HEK293 (cell line): ENCODE data around the gene UCK2.
A peak's percentile ranks its signal among the peaks of the same experiment; 100 is the strongest.

ENCODE experiments used
- CTCF ChIA-PET: fragments of 350-600 bp; formaldehyde crosslinking; extraction: SDS; loops from one replicate; lab custom pipeline; 2021; ENCODE audit warnings: antibody characterized with exemption; lab: Yijun Ruan, JAX
- POLR2A ChIA-PET: fragments of 300-600 bp; formaldehyde crosslinking; extraction: SDS; loops from one replicate; lab custom pipeline; 2020; ENCODE audit warnings: antibody characterized with exemption, inconsistent platforms; lab: Yijun Ruan, JAX
- H3K27ac ChIP-seq: fragments of 200-500 bp; sonication (Bioruptor generic); 2 replicates; pipeline ENCODE4 v1.5.1; 2014; ENCODE audit warnings: low read depth, low read length, control low read depth, inconsistent platforms; ENCODE audit errors: extremely low read depth
- H3K36me3 ChIP-seq, 2 experiments: fragments of 200-500 bp in 1 of 2; sonication (Bioruptor generic) in 1 of 2; 1 replicate in 1 of 2; 2 replicates in 1 of 2; pipeline ENCODE4 v1.5.1; 2014 to 2017; ENCODE audit warnings: inconsistent platforms in 2 of 2, low read length in 2 of 2; ENCODE audit not compliant: control insufficient read depth in 2 of 2, insufficient read depth in 1 of 2
- H3K4me1 ChIP-seq: fragments of 200-500 bp; sonication (Bioruptor generic); 2 replicates; pipeline ENCODE4 v1.5.1; 2014; ENCODE audit warnings: mild to moderate bottlenecking, low read length, inconsistent platforms; ENCODE audit not compliant: control insufficient read depth, insufficient read depth
- H3K4me3 ChIP-seq: 2 replicates; pipeline ENCODE4 v1.5.1; 2011; ENCODE audit warnings: low read depth, mild to moderate bottlenecking, control low read depth, low read length, moderate library complexity
- H3K9me3 ChIP-seq: fragments of 200-500 bp; sonication (Bioruptor generic); 2 replicates; pipeline ENCODE4 v1.5.1; 2014; ENCODE audit warnings: low read depth, low read length, inconsistent platforms; ENCODE audit not compliant: control insufficient read depth, insufficient read depth
- KLF17 ChIP-seq: fragments of 450-650 bp; formaldehyde crosslinking; IDR thresholded peaks from 2 replicates; pipeline ENCODE4 v1.5.1; 2016; ENCODE audit warnings: missing biosample characterization, missing genetic modification characterization
- KLF7 ChIP-seq: fragments of 450-650 bp; formaldehyde crosslinking; IDR thresholded peaks from 2 replicates; pipeline ENCODE4 v1.5.1; 2016; ENCODE audit warnings: missing biosample characterization, missing genetic modification characterization, borderline replicate concordance
- ZFP69B ChIP-seq: fragments of 450-650 bp; formaldehyde crosslinking; IDR thresholded peaks from 2 replicates; pipeline ENCODE4 v1.5.1; 2016; ENCODE audit warnings: missing biosample characterization, missing genetic modification characterization
- ZIC2 ChIP-seq: fragments of 450-650 bp; formaldehyde crosslinking; IDR thresholded peaks from 2 replicates; pipeline ENCODE4 v1.5.1; 2016; ENCODE audit warnings: missing biosample characterization, missing genetic modification characterization
- ZNF266 ChIP-seq: fragments of 450-650 bp; formaldehyde crosslinking; IDR thresholded peaks from 2 replicates; pipeline ENCODE4 v1.5.1; 2016; ENCODE audit warnings: missing biosample characterization, missing genetic modification characterization, low read depth
- ZNF292 ChIP-seq: fragments of 450-650 bp; formaldehyde crosslinking; IDR thresholded peaks from 2 replicates; pipeline ENCODE4 v1.5.1; 2016; ENCODE audit warnings: low read depth, missing biosample characterization, missing genetic modification characterization, borderline replicate concordance
- ZNF398 ChIP-seq: fragments of 450-650 bp; formaldehyde crosslinking; IDR thresholded peaks from 2 replicates; pipeline ENCODE4 v1.5.1; 2017; ENCODE audit warnings: missing biosample characterization, missing genetic modification characterization
- ZNF404 ChIP-seq: fragments of 450-650 bp; formaldehyde crosslinking; IDR thresholded peaks from 2 replicates; pipeline ENCODE4 v1.5.1; 2017; ENCODE audit warnings: missing biosample characterization, missing genetic modification characterization
- ZNF426 ChIP-seq: fragments of 450-650 bp; formaldehyde crosslinking; IDR thresholded peaks from 2 replicates; pipeline ENCODE4 v1.5.1; 2017; ENCODE audit warnings: missing biosample characterization, missing genetic modification characterization, mild to moderate bottlenecking, inconsistent platforms, moderate library complexity
- ZNF544 ChIP-seq: fragments of 450-650 bp; formaldehyde crosslinking; IDR thresholded peaks from 2 replicates; pipeline ENCODE4 v1.5.0; 2017; ENCODE audit warnings: missing biosample characterization, missing genetic modification characterization
- ZNF560 ChIP-seq: fragments of 450-650 bp; formaldehyde crosslinking; IDR thresholded peaks from 2 replicates; pipeline ENCODE4 v1.5.1; 2017; ENCODE audit warnings: missing biosample characterization, missing genetic modification characterization, borderline replicate concordance
- ZNF561 ChIP-seq: fragments of 450-650 bp; IDR thresholded peaks from 2 replicates; pipeline ENCODE4 v1.5.1; 2018; ENCODE audit warnings: missing biosample characterization, missing genetic modification characterization, borderline replicate concordance
- ZNF596 ChIP-seq: fragments of 450-650 bp; IDR thresholded peaks from 2 replicates; pipeline ENCODE4 v1.5.0; 2018; ENCODE audit warnings: missing biosample characterization, mild to moderate bottlenecking, missing genetic modification characterization, moderate library complexity
- ZNF658 ChIP-seq: fragments of 450-650 bp; formaldehyde crosslinking; IDR thresholded peaks from 2 replicates; pipeline ENCODE4; 2016; ENCODE audit warnings: missing biosample characterization, missing genetic modification characterization
- ZNF747 ChIP-seq: fragments of 450-650 bp; formaldehyde crosslinking; IDR thresholded peaks from 2 replicates; pipeline ENCODE4 v1.5.1; 2016; ENCODE audit warnings: missing biosample characterization, missing genetic modification characterization
- TF ChIP-seq, protein P1 (sequence below): fragments of 450-650 bp; formaldehyde crosslinking; IDR thresholded peaks from 2 replicates; pipeline ENCODE4 v1.5.1; 2016; ENCODE audit warnings: missing biosample characterization, missing genetic modification characterization
- TF ChIP-seq, protein P2 (sequence below): fragments of 450-650 bp; formaldehyde crosslinking; IDR thresholded peaks from 2 replicates; pipeline ENCODE4 v1.5.1; 2016; ENCODE audit warnings: missing biosample characterization, missing genetic modification characterization

The UCK2 gene

GRCh38 chr1:165854101-165854845 is 26.9 kb downstream of the UCK2 start (continued):
- no peak for TF ChIP-seq ZNF596 (tag by site-specific recombination)
- TF ChIP-seq KLF7 (tag by site-specific recombination): peak; percentile 51; the same call in 1 of the 2 replicates
- TF ChIP-seq ZNF544 (tag by site-specific recombination): no peak
- peak; percentile 63; the same call in 1 of the 2 replicates for TF ChIP-seq ZNF404 (tag by site-specific recombination)
- no peak for TF ChIP-seq ZNF561 (tag by site-specific recombination)
- TF ChIP-seq ZNF658 (tag by site-specific recombination): no peak
- TF ChIP-seq, protein P1, sequence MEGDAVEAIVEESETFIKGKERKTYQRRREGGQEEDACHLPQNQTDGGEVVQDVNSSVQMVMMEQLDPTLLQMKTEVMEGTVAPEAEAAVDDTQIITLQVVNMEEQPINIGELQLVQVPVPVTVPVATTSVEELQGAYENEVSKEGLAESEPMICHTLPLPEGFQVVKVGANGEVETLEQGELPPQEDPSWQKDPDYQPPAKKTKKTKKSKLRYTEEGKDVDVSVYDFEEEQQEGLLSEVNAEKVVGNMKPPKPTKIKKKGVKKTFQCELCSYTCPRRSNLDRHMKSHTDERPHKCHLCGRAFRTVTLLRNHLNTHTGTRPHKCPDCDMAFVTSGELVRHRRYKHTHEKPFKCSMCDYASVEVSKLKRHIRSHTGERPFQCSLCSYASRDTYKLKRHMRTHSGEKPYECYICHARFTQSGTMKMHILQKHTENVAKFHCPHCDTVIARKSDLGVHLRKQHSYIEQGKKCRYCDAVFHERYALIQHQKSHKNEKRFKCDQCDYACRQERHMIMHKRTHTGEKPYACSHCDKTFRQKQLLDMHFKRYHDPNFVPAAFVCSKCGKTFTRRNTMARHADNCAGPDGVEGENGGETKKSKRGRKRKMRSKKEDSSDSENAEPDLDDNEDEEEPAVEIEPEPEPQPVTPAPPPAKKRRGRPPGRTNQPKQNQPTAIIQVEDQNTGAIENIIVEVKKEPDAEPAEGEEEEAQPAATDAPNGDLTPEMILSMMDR (tag by site-specific recombination): no peak
- peak; percentile 99 for TF ChIP-seq ZNF426
- TF ChIP-seq ZNF292 (tag by site-specific recombination): peak; percentile 89; the same call in 1 of the 2 replicates
- TF ChIP-seq ZNF266: peak; percentile 76; the same call in 1 of the 2 replicates
- TF ChIP-seq KLF17 (tag by site-specific recombination): no peak

- ChIA-PET CTCF (interaction anchor here (0.6 to 1.2 kb wide), 3 partner anchors 26 to 253 kb away, joined by 3 to 5 read pairs (median 3); no protein-coding TSS in a partner anchor), POLR2A (interaction anchor here (0.6 to 0.8 kb wide), 2 partner anchors 12 to 26 kb away, joined by 3 to 5 read pairs; no protein-coding TSS in a partner anchor)
These were observed 27.8 kb downstream of the UCK2 start for GRCh38 chr1:165855010-165855838.

GRCh38 chr1:165856021-165856420 is 28.6 kb downstream of the UCK2 start:
- Histone ChIP-seq H3K27ac (no peak overlapping the region), H3K4me1 (peaks cover 27% of the 10 kb centered on the region), H3K4me3 (no peak overlapping the region)
- CTCF ChIA-PET: no interaction called here
- POLR2A ChIA-PET: interaction anchor here (0.6 to 1.3 kb wide), 4 partner anchors 11 to 1118 kb away, joined by 3 to 5 read pairs (median 4); no protein-coding TSS in a partner anchor
- peak; percentile 21; the same call in 1 of the 2 replicates for TF ChIP-seq ZFP69B (tag by site-specific recombination)
- no peak for TF ChIP-seq ZNF398 (tag by site-specific recombination)
- TF ChIP-seq ZNF560 (tag by site-specific recombination): no peak
- TF ChIP-seq, all 188 proteins: peak for 1
- Histone ChIP-seq H3K9me3 (no peaks in the 10 kb centered on the region), H3K36me3 (no peaks in the 10 kb centered on the region; a peak in 1 of 3 replicates)

More at GRCh38 chr1:165855010-165855838, 27.8 kb downstream of the UCK2 start:
- Histone ChIP-seq H3K4me1 (peaks cover 29% of the 10 kb centered on the region), H3K36me3 (no peaks in the 10 kb centered on the region; a peak in 1 of 3 replicates), H3K27ac (no peak overlapping the region), H3K9me3 (no peaks in the 10 kb centered on the region), H3K4me3 (no peak overlapping the region)
- TF ChIP-seq ZIC2 (tag by site-specific recombination): no peak
- no peak for TF ChIP-seq ZNF747
- TF ChIP-seq, protein P2, sequence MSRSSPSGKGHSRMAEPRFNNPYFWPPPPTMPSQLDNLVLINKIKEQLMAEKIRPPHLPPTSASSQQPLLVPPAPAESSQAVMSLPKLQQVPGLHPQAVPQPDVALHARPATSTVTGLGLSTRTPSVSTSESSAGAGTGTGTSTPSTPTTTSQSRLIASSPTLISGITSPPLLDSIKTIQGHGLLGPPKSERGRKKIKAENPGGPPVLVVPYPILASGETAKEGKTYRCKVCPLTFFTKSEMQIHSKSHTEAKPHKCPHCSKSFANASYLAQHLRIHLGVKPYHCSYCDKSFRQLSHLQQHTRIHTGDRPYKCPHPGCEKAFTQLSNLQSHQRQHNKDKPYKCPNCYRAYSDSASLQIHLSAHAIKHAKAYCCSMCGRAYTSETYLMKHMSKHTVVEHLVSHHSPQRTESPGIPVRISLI (tag by site-specific recombination): 0 out of 2 replicates have a peak, but pooled peaks have one; percentile 28
